ENCODE measurements around the gene KAZN.

DNA sequence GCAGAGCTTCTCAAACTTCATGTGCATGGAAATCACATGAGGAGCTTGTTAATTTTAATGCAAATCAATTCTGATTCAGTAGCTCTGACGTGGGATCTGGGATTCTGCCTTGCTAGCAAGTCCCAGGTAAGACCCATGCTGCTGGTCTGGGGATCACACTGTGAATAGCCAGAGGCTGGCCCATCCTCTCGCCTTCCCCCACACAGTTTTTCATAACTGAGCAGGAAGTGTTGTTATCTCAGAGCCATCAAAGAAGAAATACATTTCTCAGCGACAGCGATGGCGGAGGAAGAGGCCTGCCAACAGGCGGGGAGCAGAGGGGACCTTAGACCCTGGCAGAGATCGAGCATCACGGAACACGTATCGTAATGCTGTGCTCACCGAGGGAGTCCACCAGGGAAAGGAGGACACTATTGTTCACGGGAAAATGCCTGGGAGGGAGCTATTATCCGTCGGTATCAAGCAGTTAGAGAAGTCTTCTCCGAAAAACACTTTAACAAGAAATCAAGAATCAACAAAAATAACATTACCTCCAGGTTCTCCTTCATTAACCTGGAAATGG lies 286.2 kb downstream of the KAZN start:
- TF ChIP-seq TAF1 (IDR thresholded peaks at IDR 0.05; ENCODE audit: low read depth, low read length), result no peak
- no peak for TF ChIP-seq EZH2 (IDR thresholded peaks at IDR 0.05; ENCODE audit: low read depth, low read length, severe bottlenecking)
- TF ChIP-seq BRCA1 (IDR thresholded peaks at IDR 0.05; ENCODE audit: low read depth, low read length), result no peak
- no peak for TF ChIP-seq EP300 (IDR thresholded peaks at IDR 0.05; ENCODE audit: borderline replicate concordance in 1 of 2, low read depth in 2 of 2, low read length in 2 of 2)
- TF ChIP-seq, protein P1, sequence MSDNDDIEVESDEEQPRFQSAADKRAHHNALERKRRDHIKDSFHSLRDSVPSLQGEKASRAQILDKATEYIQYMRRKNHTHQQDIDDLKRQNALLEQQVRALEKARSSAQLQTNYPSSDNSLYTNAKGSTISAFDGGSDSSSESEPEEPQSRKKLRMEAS (IDR thresholded peaks at IDR 0.05), result no peak
- TF ChIP-seq, protein P2, sequence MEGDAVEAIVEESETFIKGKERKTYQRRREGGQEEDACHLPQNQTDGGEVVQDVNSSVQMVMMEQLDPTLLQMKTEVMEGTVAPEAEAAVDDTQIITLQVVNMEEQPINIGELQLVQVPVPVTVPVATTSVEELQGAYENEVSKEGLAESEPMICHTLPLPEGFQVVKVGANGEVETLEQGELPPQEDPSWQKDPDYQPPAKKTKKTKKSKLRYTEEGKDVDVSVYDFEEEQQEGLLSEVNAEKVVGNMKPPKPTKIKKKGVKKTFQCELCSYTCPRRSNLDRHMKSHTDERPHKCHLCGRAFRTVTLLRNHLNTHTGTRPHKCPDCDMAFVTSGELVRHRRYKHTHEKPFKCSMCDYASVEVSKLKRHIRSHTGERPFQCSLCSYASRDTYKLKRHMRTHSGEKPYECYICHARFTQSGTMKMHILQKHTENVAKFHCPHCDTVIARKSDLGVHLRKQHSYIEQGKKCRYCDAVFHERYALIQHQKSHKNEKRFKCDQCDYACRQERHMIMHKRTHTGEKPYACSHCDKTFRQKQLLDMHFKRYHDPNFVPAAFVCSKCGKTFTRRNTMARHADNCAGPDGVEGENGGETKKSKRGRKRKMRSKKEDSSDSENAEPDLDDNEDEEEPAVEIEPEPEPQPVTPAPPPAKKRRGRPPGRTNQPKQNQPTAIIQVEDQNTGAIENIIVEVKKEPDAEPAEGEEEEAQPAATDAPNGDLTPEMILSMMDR (IDR thresholded peaks at IDR 0.05; ENCODE audit: control extremely low read depth in 1 of 3, insufficient read depth in 1 of 3, low read depth in 1 of 3, low read length in 3 of 3), result no peak
- TF ChIP-seq POLR2AphosphoS5 (IDR thresholded peaks at IDR 0.05; ENCODE audit: low read depth, low read length), result no peak
- TF ChIP-seq KDM5A (IDR thresholded peaks at IDR 0.05; ENCODE audit: low read length), result no peak
- TF ChIP-seq, protein P3, sequence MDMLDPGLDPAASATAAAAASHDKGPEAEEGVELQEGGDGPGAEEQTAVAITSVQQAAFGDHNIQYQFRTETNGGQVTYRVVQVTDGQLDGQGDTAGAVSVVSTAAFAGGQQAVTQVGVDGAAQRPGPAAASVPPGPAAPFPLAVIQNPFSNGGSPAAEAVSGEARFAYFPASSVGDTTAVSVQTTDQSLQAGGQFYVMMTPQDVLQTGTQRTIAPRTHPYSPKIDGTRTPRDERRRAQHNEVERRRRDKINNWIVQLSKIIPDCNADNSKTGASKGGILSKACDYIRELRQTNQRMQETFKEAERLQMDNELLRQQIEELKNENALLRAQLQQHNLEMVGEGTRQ (IDR thresholded peaks at IDR 0.05; ENCODE audit: low read length), result no peak
- TF ChIP-seq CREB1 (IDR thresholded peaks at IDR 0.05), result no peak
- TF ChIP-seq RNF2 (IDR thresholded peaks at IDR 0.05; ENCODE audit: borderline replicate concordance, low read depth, low read length, missing control alignments, poor library complexity, severe bottlenecking), result no peak
- TF ChIP-seq ZNF274 (IDR thresholded peaks at IDR 0.05; ENCODE audit: borderline replicate concordance, extremely low read depth, low read length), result no peak
